ENCODE data around the gene ACTN4. TPM values are rescaled to one million over a fixed set of nuclear protein-coding genes. Genes with fewer than 3 reads are reported as not detected.
"Not testable (repeated sequence)": the region's sequence is repeated elsewhere in the genome, so short reads cannot be mapped to it uniquely, and the experiment has no call there.

Gene ACTN4
- total RNA-seq, result 65.0 and 127 TPM in 2 replicates
- polyA plus RNA-seq, result 363 and 683 TPM in 2 replicates
- 608 and 1,180 TPM in 2 replicates for polyA plus RNA-seq (2012)
- 641 and 1,577 TPM in 2 replicates for polyA minus RNA-seq (ENCODE audit: low replicate concordance)

DNA sequence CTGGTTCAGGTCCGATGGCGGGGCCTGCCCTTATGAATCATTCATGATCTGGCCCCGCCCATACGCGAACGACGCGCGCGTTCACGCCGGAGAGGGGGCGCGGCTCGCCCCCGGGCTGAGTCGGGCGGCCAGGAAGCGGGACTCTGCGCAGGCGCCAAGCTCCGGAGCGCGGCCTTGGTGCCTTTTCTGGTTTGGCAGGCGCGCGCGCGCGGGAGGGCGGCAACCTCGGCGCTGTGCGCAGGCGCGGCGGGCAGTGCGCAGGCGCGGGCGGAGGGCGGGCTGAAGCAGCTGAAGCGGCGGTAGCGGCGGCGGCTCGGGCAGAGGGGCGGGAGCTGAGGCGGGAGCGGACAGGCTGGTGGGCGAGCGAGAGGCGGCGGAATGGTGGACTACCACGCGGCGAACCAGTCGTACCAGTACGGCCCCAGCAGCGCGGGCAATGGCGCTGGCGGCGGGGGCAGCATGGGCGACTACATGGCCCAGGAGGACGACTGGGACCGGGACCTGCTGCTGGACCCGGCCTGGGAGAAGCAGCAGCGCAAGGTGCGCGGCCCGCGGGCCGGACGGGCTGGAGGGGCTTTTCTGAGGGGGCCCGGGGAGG, at the start of gene ACTN4:
Gene ACTN4, plus strand, starts transcription at position 282 of the 598 bp plus-strand sequence. Its CDS starts 97 bp downstream, at position 379.
- peaks cover 50% of the 10 kb centered on the region for H3K79me2 ChIP-seq (ENCODE audit: control insufficient read depth, insufficient read depth, low read length)
- peak within 1 kb of the TSS; percentile 73 to 99 (median 97) for H3K4me3 ChIP-seq (replicated peaks in 1 of 4; ENCODE audit: control extremely low read depth in 1 of 4, insufficient read depth in 1 of 4, low read depth in 3 of 4, low read length in 4 of 4)
- no peaks in the 10 kb centered on the region for H3K36me3 ChIP-seq (ENCODE audit: control insufficient read depth, insufficient read depth, low read length)
- no peak for TF ChIP-seq EZH2 (IDR thresholded peaks at IDR 0.05; ENCODE audit: low read length, missing control alignments)
- TF ChIP-seq CTCF (conservative IDR thresholded peaks at IDR 0.05 in 1 of 2, IDR thresholded peaks at IDR 0.05 in 1 of 2; ENCODE audit: low read depth in 1 of 2, low read length in 2 of 2), result no peak
- peaks cover 13% of the 10 kb centered on the region for H3K4me1 ChIP-seq (ENCODE audit: control insufficient read depth, extremely low read depth, insufficient read depth, low read length)
- peak within 1 kb of the TSS; percentile 88 for H3K27ac ChIP-seq (ENCODE audit: insufficient read depth, low read length)
- no peaks in the 10 kb centered on the region for H3K27me3 ChIP-seq (ENCODE audit: control insufficient read depth, insufficient read depth, low read length)
- H3K9ac ChIP-seq (ENCODE audit: insufficient read depth, low read length), result peak within 1 kb of the TSS; percentile 87
- H2AFZ ChIP-seq (ENCODE audit: low read length), result peak within 1 kb of the TSS; percentile 69
- peak within 1 kb of the TSS; percentile 86 for H3K4me2 ChIP-seq (ENCODE audit: extremely low read depth, insufficient read depth, low read length)
- no peaks in the 10 kb centered on the region for H3K9me3 ChIP-seq (ENCODE audit: control insufficient read depth, insufficient read depth, low read depth, low read length)
- no peaks in the 10 kb centered on the region for H4K20me1 ChIP-seq (ENCODE audit: control insufficient read depth, extremely low read depth, insufficient read depth, low read length)
- peak; percentile 92 to 95 for DNase-seq (ENCODE audit: low read depth in 2 of 2)

DNA sequence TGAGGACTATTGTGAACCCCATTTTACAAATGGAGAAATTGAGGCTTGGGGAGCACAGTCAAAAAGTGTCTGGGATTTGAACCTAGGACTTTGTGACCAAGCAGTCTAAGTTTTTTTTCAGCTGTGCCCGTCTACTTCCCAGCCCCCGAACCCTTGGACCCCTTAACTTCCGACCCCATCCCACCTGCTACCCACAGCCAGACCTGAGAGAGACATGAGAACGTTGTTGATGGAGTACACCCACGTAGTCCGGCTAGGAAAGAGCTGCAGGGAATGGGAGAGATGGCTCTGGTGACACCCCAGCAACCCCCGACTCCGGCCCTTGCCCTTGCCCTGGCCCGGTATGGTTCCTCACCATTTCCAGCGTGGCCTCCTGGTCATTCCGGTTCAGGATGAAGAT, 47.7 kb upstream of the ACTN4 start:
- Histone ChIP-seq H3K27me3 (ENCODE audit: control insufficient read depth, insufficient read depth, low read length) (no peaks in the 10 kb centered on the region), H3K79me2 (ENCODE audit: control insufficient read depth, insufficient read depth, low read length) (no peaks in the 10 kb centered on the region), H3K4me2 (ENCODE audit: extremely low read depth, insufficient read depth, low read length) (no peak overlapping the region), H4K20me1 (ENCODE audit: control insufficient read depth, extremely low read depth, insufficient read depth, low read length) (no peaks in the 10 kb centered on the region), H3K9ac (ENCODE audit: insufficient read depth, low read length) (no peak overlapping the region), H2AFZ (ENCODE audit: low read length) (no peak overlapping the region), H3K4me3 (replicated peaks in 1 of 4; ENCODE audit: control extremely low read depth in 1 of 4, insufficient read depth in 1 of 4, low read depth in 3 of 4, low read length in 4 of 4) (no peak overlapping the region), H3K4me1 (ENCODE audit: control insufficient read depth, extremely low read depth, insufficient read depth, low read length) (no peaks in the 10 kb centered on the region), H3K36me3 (ENCODE audit: control insufficient read depth, insufficient read depth, low read length) (no peaks in the 10 kb centered on the region), H3K9me3 (ENCODE audit: control insufficient read depth, insufficient read depth, low read depth, low read length) (no peaks in the 10 kb centered on the region), H3K27ac (ENCODE audit: insufficient read depth, low read length) (no peak overlapping the region)
- TF ChIP-seq CTCF (conservative IDR thresholded peaks at IDR 0.05 in 1 of 2, IDR thresholded peaks at IDR 0.05 in 1 of 2; ENCODE audit: low read depth in 1 of 2, low read length in 2 of 2) (no peak), EZH2 (IDR thresholded peaks at IDR 0.05; ENCODE audit: low read length, missing control alignments) (no peak)
- DNase-seq (ENCODE audit: low read depth in 2 of 2), result no peak

DNA sequence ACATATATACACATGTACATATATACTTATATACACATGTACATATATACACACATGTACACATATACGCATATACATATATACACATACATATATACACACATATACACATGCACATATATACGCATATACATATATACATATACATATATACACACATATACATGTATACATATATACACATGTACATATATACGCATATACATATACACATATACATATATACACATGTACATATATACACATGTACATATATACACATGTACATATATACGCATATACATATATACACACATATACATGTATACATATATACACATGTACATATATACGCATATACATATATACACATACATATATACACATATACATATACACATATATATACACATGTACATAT, 44.6 kb upstream of the ACTN4 start:
- not testable (repeated sequence) for H3K27ac ChIP-seq (ENCODE audit: insufficient read depth, low read length); H2AFZ ChIP-seq (ENCODE audit: low read length); H3K4me3 ChIP-seq (replicated peaks in 1 of 4; ENCODE audit: control extremely low read depth in 1 of 4, insufficient read depth in 1 of 4, low read depth in 3 of 4, low read length in 4 of 4); H3K9ac ChIP-seq (ENCODE audit: insufficient read depth, low read length); H3K4me2 ChIP-seq (ENCODE audit: extremely low read depth, insufficient read depth, low read length); H3K27me3 ChIP-seq (ENCODE audit: control insufficient read depth, insufficient read depth, low read length); H3K9me3 ChIP-seq (ENCODE audit: control insufficient read depth, insufficient read depth, low read depth, low read length); H3K79me2 ChIP-seq (ENCODE audit: control insufficient read depth, insufficient read depth, low read length); H3K4me1 ChIP-seq (ENCODE audit: control insufficient read depth, extremely low read depth, insufficient read depth, low read length); H4K20me1 ChIP-seq (ENCODE audit: control insufficient read depth, extremely low read depth, insufficient read depth, low read length); DNase-seq (ENCODE audit: low read depth in 2 of 2); H3K36me3 ChIP-seq (ENCODE audit: control insufficient read depth, insufficient read depth, low read length)

Data from fibroblast of lung (primary cell).